Lower leg skin (tissue), 3 donors: ENCODE data around the gene NPAS2.

Experiments
- CTCF ChIP-seq, 3 donors: fragments of 450-650 bp; IDR thresholded peaks; one replicate each; pipeline ENCODE4 v1.5.1; 2016; ENCODE audit warnings: antibody characterized with exemption in 3 of 3, mild to moderate bottlenecking in 3 of 3, moderate library complexity in 2 of 3
- POLR2A ChIP-seq, 2 donors: fragments of 450-650 bp; IDR thresholded peaks; one replicate each; pipeline ENCODE4 v1.6.1; 2016 to 2017; ENCODE audit warnings: antibody characterized with exemption in 2 of 2, mild to moderate bottlenecking in 1 of 2, moderate library complexity in 1 of 2

GRCh38 chr2:100868083-100868482, 48.1 kb downstream of the NPAS2 start:
- TF ChIP-seq CTCF (IDR thresholded peaks at IDR 0.05) (no peak), POLR2A (IDR thresholded peaks at IDR 0.05) (no peak)
